Psoas muscle (tissue), 8 donors: ENCODE results near the gene C8G. TPM values are rescaled to one million over a fixed set of nuclear protein-coding genes. Genes with fewer than 3 reads are reported as not detected.

Source experiments
- ATAC-seq, 4 donors: fragments of 200-7000 bp; cut with Tn5 transposase; one replicate each; pipeline ENCODE4 v1.9.1; 2020; ENCODE audit warnings: moderate library complexity in 3 of 4, mild to moderate bottlenecking in 2 of 4
- DNase-seq, 2 donors: peaks; one replicate each; pipeline ENCODE4 v3.0.0-alpha.2; 2020
- H3K27ac ChIP-seq: fragments of 200-600 bp; one replicate; pipeline ENCODE4 v1.8.0; 2022
- H3K27me3 ChIP-seq, 3 donors: fragments of 200-600 bp in 1 of 3; one replicate each; pipeline versions ENCODE4 v1.6.1 to v1.8.0; 2013 to 2022; ENCODE audit warnings: low read length in 2 of 3, mild to moderate bottlenecking in 2 of 3, moderate library complexity in 1 of 3; ENCODE audit not compliant: insufficient read depth in 3 of 3
- H3K36me3 ChIP-seq, 2 donors: fragments of 200-600 bp in 1 of 2; one replicate each; pipeline versions ENCODE4 v1.6.1 to v1.8.0; 2013 to 2022; ENCODE audit warnings: low read depth in 1 of 2, mild to moderate bottlenecking in 1 of 2, moderate library complexity in 1 of 2; ENCODE audit not compliant: insufficient read depth in 1 of 2
- H3K4me1 ChIP-seq: fragments of 200-600 bp; one replicate; pipeline ENCODE4 v1.8.0; 2022
- H3K4me3 ChIP-seq: fragments of 200-600 bp; one replicate; pipeline ENCODE4 v1.8.0; 2022; ENCODE audit warnings: mild to moderate bottlenecking
- H3K9me3 ChIP-seq: fragments of 200-600 bp; one replicate; pipeline ENCODE4 v1.8.0; 2022
- WGBS, 3 donors: extraction: QIAGEN DNeasy Blood & Tissue Kit; methylation state at CpG; one replicate each; pipeline versions ENCODE4 v1.1.6 to v1.1.7; 2013; 5-methylcytosine and 5-hydroxymethylcytosine counted together
- intact Hi-C, 2 donors: fragments of 100-400 bp; cut with DNase I; formaldehyde crosslinking; loops; one replicate each; pipeline versions ENCODE4 v1.11.0 to v1.14.2; 2022
- polyA plus RNA-seq, 3 donors: library from polyadenylated mRNA; stranded (reverse); fragments of 200-250 nt; gene quantifications; one replicate each; pipeline ENCODE4 v1.2.3, GENCODE V29; 2013
- total RNA-seq, 4 donors: library from RNA; stranded (reverse); fragmentation: NEBNext Ultra II Directional in 2 of 4; extraction: Animal tissue kit (Norgen Biotek cat#: 25700) in 2 of 4; gene quantifications; one replicate each; pipeline versions ENCODE4 v1.2.1 to v1.2.4, GENCODE V29; 2021 to 2023
- TF ChIP-seq, protein P1 (sequence below): fragments of 200-600 bp; IDR thresholded peaks from one replicate; pipeline ENCODE4 v1.8.0; 2022; ENCODE audit warnings: antibody characterized with exemption
- donor health status: healthy with polysubstance abuse.
- donor health status: DM: no; HTN: no; CAD: no; lungs with moderate emphysema.
- donor health status: Bipolar disorder and iron deficiency.
- donor health status: healthy.
- donor health status: DM: yes; HTN: yes; CAD: no.
- donor health status: DM: no; HTN: no; CAD: no.
- donor health status: DM: no; HTN: no; CAD: no.
- donor health status: DM: yes; HTN: yes; CAD: no.

Gene C8G
- total and polyA plus RNA-seq, 7 donors, result 1.7 to 7.9 (median 5.1) TPM

DNA sequence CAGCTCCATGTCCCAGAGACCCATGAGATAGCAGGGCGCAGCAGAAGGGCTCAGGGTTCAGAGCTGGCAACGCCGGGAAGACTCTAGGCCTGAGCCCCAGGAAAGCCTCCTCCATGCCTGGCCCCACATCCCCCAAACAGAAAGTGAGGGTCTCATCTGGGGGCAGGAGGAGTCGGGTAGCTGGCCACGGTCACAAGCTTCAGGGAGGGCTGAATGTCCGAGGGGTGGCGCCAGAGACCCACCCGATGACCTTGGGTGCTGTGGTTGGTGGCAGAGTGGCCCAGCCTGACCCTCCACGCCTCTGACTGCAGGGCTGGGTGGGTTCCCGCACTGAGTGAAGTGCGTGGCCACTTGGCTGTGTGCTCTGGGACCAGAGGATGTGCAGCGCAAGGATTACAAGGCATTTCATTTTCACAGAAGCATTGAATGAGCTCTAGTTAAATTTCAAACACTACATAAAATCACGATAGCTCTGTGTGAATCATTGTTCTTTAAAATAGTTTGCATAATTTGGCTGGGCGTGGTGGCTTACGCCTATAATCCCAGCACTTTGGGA, 3.0 kb downstream of the C8G start:
- peak; percentile 59 to 79 for DNase-seq
- intact Hi-C loops, result loop anchor here (2.0 to 5.0 kb wide), 3 partner anchors 44 to 101 kb away; partner anchors contain the start of genes PAXX (in 1 of the 2) and PHPT1 (in 1 of the 2)
- no peak for ATAC-seq
- H3K4me1 ChIP-seq, result peaks cover 20% of the 10 kb centered on the region
- TF ChIP-seq, protein P1, sequence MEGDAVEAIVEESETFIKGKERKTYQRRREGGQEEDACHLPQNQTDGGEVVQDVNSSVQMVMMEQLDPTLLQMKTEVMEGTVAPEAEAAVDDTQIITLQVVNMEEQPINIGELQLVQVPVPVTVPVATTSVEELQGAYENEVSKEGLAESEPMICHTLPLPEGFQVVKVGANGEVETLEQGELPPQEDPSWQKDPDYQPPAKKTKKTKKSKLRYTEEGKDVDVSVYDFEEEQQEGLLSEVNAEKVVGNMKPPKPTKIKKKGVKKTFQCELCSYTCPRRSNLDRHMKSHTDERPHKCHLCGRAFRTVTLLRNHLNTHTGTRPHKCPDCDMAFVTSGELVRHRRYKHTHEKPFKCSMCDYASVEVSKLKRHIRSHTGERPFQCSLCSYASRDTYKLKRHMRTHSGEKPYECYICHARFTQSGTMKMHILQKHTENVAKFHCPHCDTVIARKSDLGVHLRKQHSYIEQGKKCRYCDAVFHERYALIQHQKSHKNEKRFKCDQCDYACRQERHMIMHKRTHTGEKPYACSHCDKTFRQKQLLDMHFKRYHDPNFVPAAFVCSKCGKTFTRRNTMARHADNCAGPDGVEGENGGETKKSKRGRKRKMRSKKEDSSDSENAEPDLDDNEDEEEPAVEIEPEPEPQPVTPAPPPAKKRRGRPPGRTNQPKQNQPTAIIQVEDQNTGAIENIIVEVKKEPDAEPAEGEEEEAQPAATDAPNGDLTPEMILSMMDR, result peak; percentile 41
- no peaks in the 10 kb centered on the region for H3K27me3 ChIP-seq
- H3K4me3 ChIP-seq, result no peak overlapping the region
- peak overlapping the region; percentile 87 for H3K27ac ChIP-seq
- 37 to 44% (median 39%) methylated on average over 15 of the region's 15 CpGs for WGBS, 3 donors
- H3K9me3 ChIP-seq, result no peaks in the 10 kb centered on the region
- H3K36me3 ChIP-seq, result peaks cover 0 to 3% of the 10 kb centered on the region in 2 donors

DNA sequence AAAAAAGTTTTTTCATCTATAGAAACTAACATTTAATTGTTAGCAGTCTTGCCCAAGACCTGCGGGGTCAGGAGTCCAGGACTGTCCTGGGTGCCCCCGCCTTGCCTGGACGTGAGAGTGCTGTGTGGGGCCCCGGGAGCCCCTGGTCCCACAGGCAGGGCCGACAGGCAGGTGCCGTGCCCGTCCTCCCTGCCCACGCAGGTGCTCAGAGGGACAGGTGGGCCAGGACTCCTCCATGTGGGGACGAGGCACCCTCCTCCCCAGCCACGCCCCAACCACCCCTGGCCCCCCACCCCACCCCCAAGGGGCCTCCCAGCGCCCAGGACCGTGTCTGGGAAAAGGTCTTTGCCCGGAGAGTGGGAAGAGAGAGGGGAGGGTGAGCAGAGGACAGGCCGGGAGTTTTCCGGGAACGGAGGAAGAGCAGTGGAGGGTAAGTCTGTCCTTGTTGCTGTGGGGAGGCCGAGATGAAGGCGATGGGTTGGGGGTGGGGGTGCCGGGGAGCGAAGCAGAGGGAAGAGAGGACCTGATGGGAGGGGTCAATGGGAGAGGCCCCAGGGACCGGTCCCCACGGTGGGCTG, 4.3 kb downstream of the C8G start:
- Histone ChIP-seq H3K27me3 (no peaks in the 10 kb centered on the region), H3K4me1 (peaks cover 20% of the 10 kb centered on the region), H3K36me3 (no peaks in the 10 kb centered on the region), H3K4me3 (peak overlapping the region; percentile 85), H3K27ac (peak overlapping the region; percentile 87), H3K9me3 (no peaks in the 10 kb centered on the region)
- WGBS, 3 donors, result 17 to 23% (median 18%) methylated on average over 17 to 22 of the region's 22 CpGs
- ATAC-seq, result peak in 3 of 4 donors; percentile 1 to 6 (median 2)
- intact Hi-C loops, result loop anchor here (2.0 to 5.0 kb wide), 3 partner anchors 43 to 102 kb away; partner anchors contain the start of genes PAXX (in 1 of the 2) and PHPT1 (in 1 of the 2)
- TF ChIP-seq, protein P1, result no peak
- peak in 1 of 2 donors; percentile 13 for DNase-seq

DNA sequence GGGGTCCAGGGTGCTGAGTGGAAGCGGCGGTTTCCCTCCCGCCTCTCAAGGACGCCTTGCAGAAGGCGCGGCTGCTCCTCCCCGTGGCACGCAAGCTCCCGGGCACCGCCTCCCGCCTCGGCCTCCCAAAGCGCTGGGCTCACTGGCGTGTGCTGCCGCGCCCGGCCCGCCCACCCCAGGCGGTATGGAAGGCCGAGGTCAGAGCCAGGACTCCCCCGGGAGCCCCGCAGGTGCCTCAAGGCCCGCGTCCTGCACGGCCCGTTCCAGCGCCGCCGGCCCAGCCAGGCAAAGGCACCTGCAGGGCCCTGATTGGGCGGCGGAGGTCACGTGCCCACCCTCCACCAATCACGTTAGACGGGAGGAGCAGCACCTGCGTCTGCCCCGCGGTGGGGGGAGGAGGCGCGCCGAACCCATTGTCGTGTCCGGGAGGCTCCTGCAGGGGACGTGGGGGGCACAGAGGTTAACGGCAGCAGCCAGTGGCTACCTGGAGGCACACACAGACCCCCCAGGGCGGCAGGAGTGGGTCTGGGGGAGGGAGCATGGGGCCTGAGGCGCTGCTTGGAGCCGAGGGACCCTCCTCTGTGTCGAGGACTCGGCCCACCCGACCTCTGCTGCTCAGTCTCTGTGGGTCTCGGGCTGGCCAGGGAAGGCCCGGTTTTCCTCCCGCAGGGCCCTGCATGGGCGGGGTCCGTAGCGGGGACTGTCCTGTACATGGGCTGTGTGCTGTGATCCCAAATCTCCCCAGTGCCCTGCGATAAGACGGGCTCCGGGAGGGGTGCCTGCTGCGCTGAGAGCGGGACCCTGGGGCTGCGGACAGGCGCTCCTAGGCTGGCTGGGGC, 5.0 kb downstream of the C8G start:
- Histone ChIP-seq H3K27me3 (no peaks in the 10 kb centered on the region), H3K9me3 (no peaks in the 10 kb centered on the region), H3K27ac (peak overlapping the region; percentile 87), H3K36me3 (no peaks in the 10 kb centered on the region), H3K4me3 (peak overlapping the region; percentile 85), H3K4me1 (peaks cover 20% of the 10 kb centered on the region)
- ATAC-seq (peak; percentile 87 to 93 (median 89)), DNase-seq (peak; percentile 94 to 96)
- intact Hi-C loops, result loop anchor here (2.0 to 5.0 kb wide), 4 partner anchors 42 to 158 kb away; partner anchors contain the start of genes PAXX (in 1 of the 2), PHPT1 (in 1 of the 2) and TMEM141 (in 1 of the 2)
- 2 to 3% (median 3%) methylated on average over 40 to 63 of the region's 63 CpGs for WGBS, 3 donors
- TF ChIP-seq, protein P1, result no peak

DNA sequence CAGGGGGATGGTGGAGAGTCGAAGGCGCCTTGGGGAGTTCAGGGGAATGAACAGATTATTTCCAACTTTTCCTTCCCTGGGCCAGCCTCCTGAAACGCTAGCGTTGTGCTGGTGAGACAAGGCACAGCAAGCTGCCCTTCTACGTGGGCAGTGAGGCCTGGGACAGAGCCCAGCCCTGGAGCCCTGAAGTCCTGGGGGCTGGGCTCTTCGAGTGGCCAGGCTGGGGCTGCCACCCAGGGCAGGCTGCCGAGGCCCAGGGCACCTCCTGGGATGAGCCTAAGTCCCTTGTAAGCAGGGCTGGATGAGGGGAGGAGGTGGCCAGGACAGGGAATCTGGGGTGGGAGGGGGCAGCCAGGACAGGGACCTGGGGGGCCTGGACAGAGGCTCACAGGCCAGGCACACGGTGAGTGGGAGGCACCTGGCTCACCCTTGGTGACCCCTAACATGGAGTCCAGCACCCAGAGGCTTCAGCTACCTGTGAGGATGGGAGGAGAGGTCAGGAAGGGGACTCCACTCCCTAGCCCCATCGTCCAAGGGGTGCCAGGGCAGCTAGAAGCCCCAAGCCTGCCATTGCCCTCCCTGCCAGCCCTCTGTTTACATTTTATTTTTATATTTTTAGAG, 5.7 kb downstream of the C8G start:
- H3K27me3 ChIP-seq, result no peaks in the 10 kb centered on the region
- ATAC-seq, result peak in 3 of 4 donors; percentile 10 to 28 (median 21)
- DNase-seq, result peak in 1 of 2 donors; percentile 21
- peak overlapping the region; percentile 87 for H3K27ac ChIP-seq
- 27 to 34% (median 33%) methylated on average over 8 to 9 of the region's 9 CpGs for WGBS, 3 donors
- peaks cover 20% of the 10 kb centered on the region for H3K4me1 ChIP-seq
- TF ChIP-seq, protein P1, result no peak
- H3K9me3 ChIP-seq, result no peaks in the 10 kb centered on the region
- intact Hi-C loops, result loop anchor here in 1 of 2 donors (5.0 kb wide), 1 partner anchor 158 kb away; the partner anchor contains the start of gene TMEM141
- peak overlapping the region; percentile 85 for H3K4me3 ChIP-seq
- H3K36me3 ChIP-seq, result no peaks in the 10 kb centered on the region
